Keratinocyte (primary cell): ENCODE data around the gene CENPT.

Experiments
- EZH2 ChIP-seq: IDR thresholded peaks from one replicate; pipeline ENCODE4 v1.6.1; 2012; ENCODE audit warnings: inconsistent platforms, mild to moderate bottlenecking, low read length, moderate library complexity
- TF ChIP-seq, protein P1 (sequence below), 3 experiments: IDR thresholded peaks in 1 of 3; conservative IDR thresholded peaks in 1 of 3; optimal IDR thresholded peaks in 1 of 3; 2 replicates in 2 of 3; 3 replicates in 1 of 3; pipeline versions ENCODE3 to v1.5.1; 2011; ENCODE audit warnings: low read length in 3 of 3, mild to moderate bottlenecking in 3 of 3, moderate library complexity in 2 of 3, control low read depth in 1 of 3, inconsistent platforms in 1 of 3; ENCODE audit not compliant: insufficient read depth in 2 of 3; ENCODE audit errors: extremely low read depth in 1 of 3

DNA sequence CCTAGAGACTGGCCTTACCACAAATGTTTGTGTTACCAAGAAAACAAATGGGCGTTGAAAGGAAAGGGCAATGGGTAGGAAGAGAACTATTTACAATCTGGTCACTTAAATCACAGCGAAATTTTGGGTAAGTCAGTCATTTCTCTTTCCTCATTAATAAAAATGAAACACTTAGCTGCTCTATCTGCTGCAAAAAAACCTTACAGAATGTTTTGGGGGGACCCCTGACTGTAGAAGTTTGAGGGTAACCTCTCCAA, 1.5 kb downstream of the CENPT start:
- TF ChIP-seq, protein P1, sequence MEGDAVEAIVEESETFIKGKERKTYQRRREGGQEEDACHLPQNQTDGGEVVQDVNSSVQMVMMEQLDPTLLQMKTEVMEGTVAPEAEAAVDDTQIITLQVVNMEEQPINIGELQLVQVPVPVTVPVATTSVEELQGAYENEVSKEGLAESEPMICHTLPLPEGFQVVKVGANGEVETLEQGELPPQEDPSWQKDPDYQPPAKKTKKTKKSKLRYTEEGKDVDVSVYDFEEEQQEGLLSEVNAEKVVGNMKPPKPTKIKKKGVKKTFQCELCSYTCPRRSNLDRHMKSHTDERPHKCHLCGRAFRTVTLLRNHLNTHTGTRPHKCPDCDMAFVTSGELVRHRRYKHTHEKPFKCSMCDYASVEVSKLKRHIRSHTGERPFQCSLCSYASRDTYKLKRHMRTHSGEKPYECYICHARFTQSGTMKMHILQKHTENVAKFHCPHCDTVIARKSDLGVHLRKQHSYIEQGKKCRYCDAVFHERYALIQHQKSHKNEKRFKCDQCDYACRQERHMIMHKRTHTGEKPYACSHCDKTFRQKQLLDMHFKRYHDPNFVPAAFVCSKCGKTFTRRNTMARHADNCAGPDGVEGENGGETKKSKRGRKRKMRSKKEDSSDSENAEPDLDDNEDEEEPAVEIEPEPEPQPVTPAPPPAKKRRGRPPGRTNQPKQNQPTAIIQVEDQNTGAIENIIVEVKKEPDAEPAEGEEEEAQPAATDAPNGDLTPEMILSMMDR (optimal IDR thresholded peaks at IDR 0.05 in 1 of 3, IDR thresholded peaks at IDR 0.05 in 1 of 3, conservative IDR thresholded peaks at IDR 0.05 in 1 of 3; ENCODE audit: extremely low read depth in 1 of 3, insufficient read depth in 2 of 3, low read length in 3 of 3) = no peak
- TF ChIP-seq EZH2 = no peak
